AG04449 (cell line): ENCODE data around the gene KANSL1.
"Not testable (repeated sequence)": the region's sequence is repeated elsewhere in the genome, so short reads cannot be mapped to it uniquely, and the experiment has no call there.

Source experiments
- CTCF ChIA-PET: fragments of 350-600 bp; formaldehyde crosslinking; extraction: SDS; loops from one replicate; lab custom pipeline; 2021; ENCODE audit warnings: antibody characterized with exemption; lab: Yijun Ruan, JAX
- POLR2A ChIA-PET: fragments of 400-600, 350-600 bp; formaldehyde crosslinking; extraction: SDS; loops from one replicate; lab custom pipeline; 2020; ENCODE audit warnings: antibody characterized with exemption, inconsistent platforms; lab: Yijun Ruan, JAX
- DNase-seq: peaks from one replicate; pipeline ENCODE4 v3.0.0-alpha.2; 2010; ENCODE audit warnings: low read depth, low spot score
- H3K4me3 ChIP-seq: 2 replicates; pipeline ENCODE4 v1.5.1; 2011; ENCODE audit warnings: low read depth, mild to moderate bottlenecking, control low read depth, low read length
- CTCF ChIP-seq: IDR thresholded peaks from one replicate; pipeline ENCODE4 v1.5.1; 2011; ENCODE audit warnings: mild to moderate bottlenecking, moderate library complexity, low read length, control low read depth, inconsistent platforms; ENCODE audit not compliant: insufficient read depth; ENCODE audit errors: missing control alignments

KANSL1 gene

GRCh38 chr17:46110219-46110618, 83.0 kb downstream of the KANSL1 start:
- no peak for TF ChIP-seq CTCF
- ChIA-PET CTCF (interaction anchor here (0.9 kb wide), 1 partner anchor 83 kb away, joined by 3 read pairs; the partner anchor contains the start of gene KANSL1), POLR2A (interaction anchor here (1.2 kb wide), 1 partner anchor 10 kb away, joined by 3 read pairs; no protein-coding TSS in a partner anchor)
- no peak for DNase-seq
- no peak overlapping the region for H3K4me3 ChIP-seq

- no peak for TF ChIP-seq CTCF
- ChIA-PET CTCF (interaction anchor here (0.9 kb wide), 2 partner anchors 42 to 83 kb away, joined by 3 read pairs; partner anchors contain the start of gene KANSL1), POLR2A (interaction anchor here (1.2 kb wide), 1 partner anchor 10 kb away, joined by 3 read pairs; no protein-coding TSS in a partner anchor)
- no peak overlapping the region for H3K4me3 ChIP-seq
- no peak for DNase-seq
Observed at GRCh38 chr17:46109603-46110189, 83.5 kb downstream of the KANSL1 start.

- ChIA-PET POLR2A (no interaction called here), CTCF (interaction anchor here (0.6 to 1.0 kb wide), 3 partner anchors 9 to 106 kb away, joined by 3 read pairs; no protein-coding TSS in a partner anchor)
- no peak for TF ChIP-seq CTCF
- DNase-seq: no peak
- H3K4me3 ChIP-seq: no peak overlapping the region
Observed at GRCh38 chr17:46108550-46109110, 84.6 kb downstream of the KANSL1 start.

GRCh38 chr17:46108120-46108519, 85.1 kb downstream of the KANSL1 start:
- POLR2A ChIA-PET: no interaction called here

GRCh38 chr17:46106966-46107644, 86.1 kb downstream of the KANSL1 start:
- H3K4me3 ChIP-seq: no peak overlapping the region
- DNase-seq: no peak
- no peak for TF ChIP-seq CTCF
- CTCF ChIA-PET: no interaction called here
- POLR2A ChIA-PET: no interaction called here

More at GRCh38 chr17:46108120-46108519, 85.1 kb downstream of the KANSL1 start:
- TF ChIP-seq CTCF: no peak
- no peak overlapping the region for H3K4me3 ChIP-seq
- CTCF ChIA-PET: interaction anchor here (1.0 kb wide), 1 partner anchor 107 kb away, joined by 3 read pairs; no protein-coding TSS in a partner anchor
- no peak for DNase-seq

- CTCF ChIA-PET: interaction anchor here (1.5 kb wide), 1 partner anchor 9 kb away, joined by 4 read pairs; no protein-coding TSS in a partner anchor
- POLR2A ChIA-PET: not testable (repeated sequence)
Observed at GRCh38 chr17:46102806-46103205, 90.4 kb downstream of the KANSL1 start.

GRCh38 chr17:46101785-46102617, 91.2 kb downstream of the KANSL1 start:
- DNase-seq, POLR2A ChIA-PET, H3K4me3 ChIP-seq: not testable (repeated sequence)
- CTCF ChIA-PET: interaction anchor here (1.5 kb wide), 2 partner anchors 8 to 11 kb away, joined by 4 read pairs; no protein-coding TSS in a partner anchor

More at GRCh38 chr17:46102806-46103205, 90.4 kb downstream of the KANSL1 start:
- not testable (repeated sequence) for H3K4me3 ChIP-seq, DNase-seq
